ENCODE measurements around the gene FAM240A. TPM values are rescaled to one million over a fixed set of nuclear protein-coding genes. Genes with fewer than 3 reads are reported as not detected.

Gene FAM240A
- total RNA-seq, 3 donors from 2014 or later (not counting 1 experiment from before 2014, with no cell fraction given) = not detected

DNA sequence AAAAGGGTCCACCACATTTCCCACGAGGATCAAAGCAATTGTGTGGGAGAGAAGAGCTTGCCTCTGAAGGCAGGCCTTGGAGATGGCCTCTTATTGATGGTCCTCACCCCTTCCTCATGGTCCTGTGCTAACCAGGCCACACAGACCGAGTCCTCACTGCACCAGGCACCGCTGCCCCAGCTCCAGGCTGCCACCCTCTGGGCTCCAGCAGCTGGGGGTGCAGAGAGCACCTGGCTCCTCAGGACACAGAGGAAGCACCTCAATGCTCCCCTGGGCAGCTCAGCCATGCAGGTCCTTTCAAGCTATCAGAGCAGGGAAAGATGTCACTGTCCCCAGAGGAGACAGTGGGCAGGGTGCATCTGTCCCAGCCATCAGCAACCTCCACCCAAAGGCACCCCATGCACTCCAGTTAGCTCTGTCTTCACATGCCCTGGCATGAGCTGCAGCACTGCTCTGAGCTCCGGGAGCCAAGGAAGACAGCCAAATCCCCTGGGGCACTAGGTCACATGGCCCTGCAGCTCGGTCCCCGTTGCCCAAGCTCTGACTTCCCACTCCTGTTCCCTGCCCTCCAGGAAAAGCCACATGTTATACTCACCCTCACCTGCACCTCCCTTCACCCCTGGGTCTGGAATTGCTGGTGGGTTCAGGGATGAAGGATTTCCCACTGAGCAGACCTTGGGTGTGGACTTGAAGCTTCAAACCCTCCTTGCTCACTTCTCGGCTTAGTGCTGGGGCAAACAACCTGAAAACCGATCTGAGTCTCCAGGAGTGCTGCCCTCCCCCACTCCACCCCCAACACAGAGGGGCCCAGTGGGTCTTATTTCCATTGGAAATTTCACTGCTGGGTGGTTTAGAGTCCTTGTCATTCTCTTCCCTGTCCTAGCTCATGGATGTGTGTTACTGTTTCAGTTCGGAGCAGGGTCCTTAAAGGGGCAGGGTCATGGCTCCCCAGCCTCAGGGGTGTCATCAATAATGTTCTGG, 48.5 kb downstream of the FAM240A start:
- TF ChIP-seq, protein P1, sequence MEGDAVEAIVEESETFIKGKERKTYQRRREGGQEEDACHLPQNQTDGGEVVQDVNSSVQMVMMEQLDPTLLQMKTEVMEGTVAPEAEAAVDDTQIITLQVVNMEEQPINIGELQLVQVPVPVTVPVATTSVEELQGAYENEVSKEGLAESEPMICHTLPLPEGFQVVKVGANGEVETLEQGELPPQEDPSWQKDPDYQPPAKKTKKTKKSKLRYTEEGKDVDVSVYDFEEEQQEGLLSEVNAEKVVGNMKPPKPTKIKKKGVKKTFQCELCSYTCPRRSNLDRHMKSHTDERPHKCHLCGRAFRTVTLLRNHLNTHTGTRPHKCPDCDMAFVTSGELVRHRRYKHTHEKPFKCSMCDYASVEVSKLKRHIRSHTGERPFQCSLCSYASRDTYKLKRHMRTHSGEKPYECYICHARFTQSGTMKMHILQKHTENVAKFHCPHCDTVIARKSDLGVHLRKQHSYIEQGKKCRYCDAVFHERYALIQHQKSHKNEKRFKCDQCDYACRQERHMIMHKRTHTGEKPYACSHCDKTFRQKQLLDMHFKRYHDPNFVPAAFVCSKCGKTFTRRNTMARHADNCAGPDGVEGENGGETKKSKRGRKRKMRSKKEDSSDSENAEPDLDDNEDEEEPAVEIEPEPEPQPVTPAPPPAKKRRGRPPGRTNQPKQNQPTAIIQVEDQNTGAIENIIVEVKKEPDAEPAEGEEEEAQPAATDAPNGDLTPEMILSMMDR (IDR thresholded peaks at IDR 0.05) = no peak
- H3K27me3 ChIP-seq (ENCODE audit: control insufficient read depth, insufficient read depth, low read length) = no peaks in the 10 kb centered on the region
- H3K27ac Mint-ChIP-seq = no peak overlapping the region
- no peaks in the 10 kb centered on the region for H3K4me1 Mint-ChIP-seq
- H3K4me3 ChIP-seq (ENCODE audit: low read length) = no peak overlapping the region
- no peak overlapping the region for H3K27ac ChIP-seq (ENCODE audit: low read length)
- H3K4me1 ChIP-seq (ENCODE audit: control insufficient read depth, insufficient read depth, low read length) = no peaks in the 10 kb centered on the region
- peaks cover 0 to 4% of the 10 kb centered on the region in 2 donors for H3K27me3 Mint-ChIP-seq (ENCODE audit: low read depth in 2 of 2)
- no peaks in the 10 kb centered on the region for H3K36me3 ChIP-seq (ENCODE audit: control insufficient read depth, insufficient read depth, low read length)
- intact Hi-C loops (cut with micrococcal nuclease) = no loop called here
- 72% methylated on average over 9 of the region's 9 CpGs for WGBS (ENCODE audit: insufficient coverage)
- no peaks in the 10 kb centered on the region for H3K9me3 Mint-ChIP-seq
- no peak overlapping the region for H3K4me3 Mint-ChIP-seq
- ATAC-seq = no peak
- no peaks in the 10 kb centered on the region for H3K36me3 Mint-ChIP-seq
- no peaks in the 10 kb centered on the region for H3K9me3 ChIP-seq (ENCODE audit: control insufficient read depth, insufficient read depth, low read length)
- no peak for DNase-seq

DNA sequence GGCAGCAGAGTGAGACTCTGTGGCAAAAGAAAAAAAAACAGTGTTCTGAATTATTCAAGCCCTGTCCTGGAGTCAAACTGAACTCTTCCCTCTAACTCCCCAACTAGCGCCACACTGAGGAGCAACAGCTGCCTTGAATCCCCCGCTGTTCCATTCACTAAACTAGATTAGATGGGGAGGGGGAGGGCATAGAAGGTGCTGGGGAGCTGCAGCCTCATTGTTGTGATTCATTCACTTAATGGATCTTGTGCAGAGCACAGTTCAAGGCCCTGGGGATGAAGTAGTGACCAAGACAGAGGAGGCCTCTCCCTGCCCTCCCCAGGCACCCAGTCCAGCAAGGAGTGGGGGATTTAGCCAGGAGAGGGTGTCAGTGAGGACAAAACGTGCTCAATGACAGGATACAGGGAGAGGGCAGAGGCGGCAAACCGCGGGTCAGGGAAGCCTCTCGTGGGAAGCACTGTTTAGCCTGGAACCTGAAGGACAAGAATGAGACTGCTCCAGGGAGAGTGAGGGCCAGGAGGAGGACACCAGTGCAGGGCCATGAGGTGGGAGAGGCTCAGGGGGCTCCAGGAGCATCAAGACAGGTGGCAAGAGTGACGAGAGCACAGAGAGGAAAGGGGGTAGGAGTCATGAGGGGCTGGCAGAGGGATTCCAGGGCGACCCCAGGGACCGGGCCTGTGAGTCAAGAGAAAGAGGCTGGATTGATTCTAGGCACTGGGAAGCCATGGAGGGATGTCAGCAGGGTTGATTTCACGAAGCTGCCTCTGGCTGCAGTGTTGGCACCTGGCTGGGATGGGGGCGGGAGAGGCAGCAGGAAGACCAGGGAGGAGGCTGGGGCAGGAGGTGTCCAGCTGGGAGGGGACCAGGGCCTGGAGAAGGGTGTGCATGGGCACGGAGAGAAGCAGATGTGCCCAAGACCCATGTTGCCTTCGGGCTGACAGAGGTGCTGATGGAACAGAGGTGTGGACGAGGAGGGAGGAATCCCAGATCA, 49.7 kb downstream of the FAM240A start:
- Mint-ChIP-seq H3K9me3 (no peaks in the 10 kb centered on the region), H3K4me3 (no peak overlapping the region), H3K27ac (no peak overlapping the region), H3K4me1 (no peaks in the 10 kb centered on the region), H3K27me3 (ENCODE audit: low read depth in 2 of 2) (no peaks in the 10 kb centered on the region), H3K36me3 (no peaks in the 10 kb centered on the region)
- no peak for DNase-seq
- intact Hi-C loops (cut with micrococcal nuclease) = no loop called here
- H3K4me3 ChIP-seq (ENCODE audit: low read length) = no peak overlapping the region
- H3K9me3 ChIP-seq (ENCODE audit: control insufficient read depth, insufficient read depth, low read length) = no peaks in the 10 kb centered on the region
- no peaks in the 10 kb centered on the region for H3K27me3 ChIP-seq (ENCODE audit: control insufficient read depth, insufficient read depth, low read length)
- H3K4me1 ChIP-seq (ENCODE audit: control insufficient read depth, insufficient read depth, low read length) = no peaks in the 10 kb centered on the region
- TF ChIP-seq, protein P1 (IDR thresholded peaks at IDR 0.05) = no peak
- no peak overlapping the region for H3K27ac ChIP-seq (ENCODE audit: low read length)
- WGBS (ENCODE audit: insufficient coverage) = 82% methylated on average over 14 of the region's 15 CpGs
- ATAC-seq = no peak
- H3K36me3 ChIP-seq (ENCODE audit: control insufficient read depth, insufficient read depth, low read length) = no peaks in the 10 kb centered on the region

DNA sequence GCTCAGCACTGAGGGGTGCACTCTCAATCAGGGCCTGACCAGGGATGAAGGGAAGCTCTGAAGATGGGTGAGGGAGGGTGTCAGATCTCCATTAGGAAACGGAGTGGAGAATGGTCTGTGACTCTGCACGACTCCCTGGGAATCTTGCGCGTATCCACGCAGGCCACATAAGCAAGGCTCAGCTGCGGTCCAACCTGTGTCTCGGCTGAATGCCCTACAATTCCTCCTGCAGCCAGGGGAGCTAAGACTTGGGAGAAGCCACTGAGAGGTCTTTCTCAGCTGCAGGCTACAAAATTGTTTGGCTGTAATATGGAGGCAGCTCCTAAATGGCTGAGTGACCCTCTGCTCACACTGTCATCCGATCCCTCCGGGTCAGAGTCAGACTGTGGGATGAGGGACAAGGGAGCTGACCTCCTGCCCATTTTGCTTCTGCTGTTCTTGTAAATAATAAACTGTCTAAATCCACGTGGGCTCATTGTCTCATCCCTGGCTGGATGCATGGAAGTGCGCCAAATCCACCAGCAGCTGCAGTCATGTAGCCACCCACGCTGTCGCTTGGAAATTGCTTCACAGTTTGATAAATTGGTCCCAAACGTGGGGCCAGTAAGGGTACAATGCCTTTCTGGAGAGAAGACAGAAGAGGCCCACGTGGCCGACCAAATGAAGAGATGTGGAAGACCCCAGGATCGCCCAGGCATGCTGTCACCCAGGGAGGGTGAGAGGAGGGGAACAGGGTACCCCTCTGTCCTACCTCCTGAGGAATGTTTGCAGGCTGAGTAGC, 50.6 kb downstream of the FAM240A start:
- intact Hi-C loops (cut with micrococcal nuclease) = no loop called here
- H3K36me3 Mint-ChIP-seq = no peaks in the 10 kb centered on the region
- H3K27ac Mint-ChIP-seq = no peak overlapping the region

More for the DNA sequence above, 50.6 kb downstream of the FAM240A start:
- Histone ChIP-seq H3K27ac (ENCODE audit: low read length) (no peak overlapping the region), H3K4me3 (ENCODE audit: low read length) (no peak overlapping the region), H3K4me1 (ENCODE audit: control insufficient read depth, insufficient read depth, low read length) (no peaks in the 10 kb centered on the region), H3K9me3 (ENCODE audit: control insufficient read depth, insufficient read depth, low read length) (no peaks in the 10 kb centered on the region), H3K36me3 (ENCODE audit: control insufficient read depth, insufficient read depth, low read length) (no peaks in the 10 kb centered on the region), H3K27me3 (ENCODE audit: control insufficient read depth, insufficient read depth, low read length) (no peaks in the 10 kb centered on the region)
- no peak for ATAC-seq
- no peaks in the 10 kb centered on the region for H3K4me1 Mint-ChIP-seq
- H3K9me3 Mint-ChIP-seq = no peaks in the 10 kb centered on the region
- TF ChIP-seq, protein P1 (IDR thresholded peaks at IDR 0.05) = no peak
- WGBS (ENCODE audit: insufficient coverage) = 85% methylated on average over 17 of the region's 17 CpGs
- H3K4me3 Mint-ChIP-seq = no peak overlapping the region
- no peaks in the 10 kb centered on the region for H3K27me3 Mint-ChIP-seq (ENCODE audit: low read depth in 2 of 2)
- no peak for DNase-seq

Data from natural killer cell (primary cell).